Fibroblast of the aortic adventitia (primary cell): ENCODE data around the gene GPATCH4. TPM values are rescaled to one million over a fixed set of nuclear protein-coding genes. Genes with fewer than 3 reads are reported as not detected.
A peak's percentile ranks its signal among the peaks of the same experiment; 100 is the strongest.
"Not testable (repeated sequence)": the region's sequence is repeated elsewhere in the genome, so short reads cannot be mapped to it uniquely, and the experiment has no call there.

Experiments used
- DNase-seq: peaks from one replicate; pipeline ENCODE4 v3.0.0-alpha.2; 2010; ENCODE audit warnings: low read depth
- H3K4me3 ChIP-seq: 2 replicates; pipeline ENCODE4 v1.5.1; 2011; ENCODE audit warnings: low read depth, mild to moderate bottlenecking, control low read depth, low read length, moderate library complexity
- CTCF ChIP-seq: IDR thresholded peaks from 2 replicates; pipeline ENCODE4 v1.5.1; 2011; ENCODE audit warnings: mild to moderate bottlenecking, low read length, control low read depth, inconsistent platforms; ENCODE audit not compliant: insufficient read depth
- total RNA-seq: library from RNA; depleted of rRNA; stranded (reverse); fragments of >200 nt; gene quantifications from 2 replicates; pipeline ENCODE4 v1.2.3, GENCODE V29; 2012; ENCODE audit warnings: low replicate concordance

The GPATCH4 gene
- total RNA-seq, 1 donor = 18.9 TPM

DNA sequence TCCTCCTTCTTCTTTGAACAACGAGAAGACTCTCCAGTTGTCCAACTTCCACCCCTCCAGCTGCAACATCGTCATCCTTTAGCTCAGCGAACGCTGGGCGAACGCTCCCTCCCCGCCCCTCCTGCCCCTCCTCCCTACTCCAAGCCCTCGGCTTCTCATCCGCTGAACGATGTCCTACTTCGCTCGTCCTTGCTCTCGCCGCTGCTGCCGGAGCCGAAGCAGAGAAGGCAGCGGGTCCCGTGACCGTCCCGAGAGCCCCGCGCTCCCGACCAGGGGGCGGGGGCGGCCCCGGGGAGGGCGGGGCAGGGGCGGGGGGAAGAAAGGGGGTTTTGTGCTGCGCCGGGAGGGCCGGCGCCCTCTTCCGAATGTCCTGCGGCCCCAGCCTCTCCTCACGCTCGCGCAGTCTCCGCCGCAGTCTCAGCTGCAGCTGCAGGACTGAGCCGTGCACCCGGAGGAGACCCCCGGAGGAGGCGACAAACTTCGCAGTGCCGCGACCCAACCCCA, 40.5 kb upstream of the GPATCH4 start, which contains the start of gene BCAN:
Gene BCAN (plus strand): TSS at position 357 of the 504 bp plus-strand sequence. CDS start 3,938 bp downstream, outside the sequence.
- no peak for DNase-seq
- peak within 1 kb of the TSS; percentile 22 for H3K4me3 ChIP-seq
- TF ChIP-seq CTCF = no peak

GRCh38 chr1:156640842-156641706, 39.8 kb upstream of the GPATCH4 start:
- no peak for DNase-seq
- no peak for TF ChIP-seq CTCF
- H3K4me3 ChIP-seq = no peak overlapping the region

DNA sequence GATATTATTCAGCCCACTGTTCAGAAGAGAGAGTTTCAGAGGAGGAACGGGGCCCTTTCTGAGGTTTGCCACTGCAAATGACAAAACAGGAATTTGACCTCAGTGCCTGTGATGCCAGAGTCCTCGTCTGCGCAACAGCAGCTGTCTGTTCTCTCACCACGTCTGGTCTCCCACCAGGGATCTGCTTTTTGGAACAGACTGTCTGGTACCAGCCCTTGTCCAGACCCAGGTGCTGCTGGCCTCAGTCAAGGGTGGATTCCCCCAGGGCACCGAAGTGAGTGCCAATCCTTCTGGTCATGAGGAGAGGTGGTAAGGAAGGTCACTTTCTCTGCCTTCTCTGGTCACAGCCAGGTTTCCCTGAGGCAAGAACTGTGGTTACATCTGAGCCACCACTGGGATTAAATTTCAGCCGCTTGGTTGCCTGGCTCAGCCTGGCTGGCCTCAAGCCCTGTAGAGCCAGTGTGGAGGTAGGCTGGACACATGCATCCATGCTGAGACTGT, 38.4 kb upstream of the GPATCH4 start:
- DNase-seq = no peak
- H3K4me3 ChIP-seq = no peak overlapping the region
- no peak for TF ChIP-seq CTCF

GRCh38 chr1:156638189-156638985, 37.1 kb upstream of the GPATCH4 start:
- no peak for DNase-seq
- no peak for TF ChIP-seq CTCF
- no peak overlapping the region for H3K4me3 ChIP-seq

DNA sequence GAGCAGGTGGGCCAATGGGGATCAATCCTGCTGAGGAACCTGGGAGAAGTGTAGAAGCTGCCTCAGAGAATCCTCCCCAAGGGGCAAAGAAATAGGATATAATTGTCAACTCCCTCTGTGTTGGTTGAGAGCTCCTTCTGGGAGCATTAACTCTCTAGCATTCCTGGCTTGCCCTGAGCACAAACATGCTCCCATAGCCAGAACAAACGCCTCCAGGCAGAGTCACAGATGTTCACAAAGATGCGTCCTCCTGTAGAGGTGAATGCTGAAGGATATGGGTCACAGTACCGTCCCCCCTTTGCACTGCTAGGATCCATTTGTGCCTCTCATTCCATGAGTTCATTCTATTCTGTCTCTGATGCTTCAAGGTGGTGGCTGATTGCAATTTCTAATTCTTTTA, 31.1 kb upstream of the GPATCH4 start:
- no peak overlapping the region for H3K4me3 ChIP-seq
- no peak for TF ChIP-seq CTCF
- no peak for DNase-seq

- DNase-seq, H3K4me3 ChIP-seq: not testable (repeated sequence)
These were observed 29.9 kb upstream of the GPATCH4 start for GRCh38 chr1:156631152-156631551.

DNA sequence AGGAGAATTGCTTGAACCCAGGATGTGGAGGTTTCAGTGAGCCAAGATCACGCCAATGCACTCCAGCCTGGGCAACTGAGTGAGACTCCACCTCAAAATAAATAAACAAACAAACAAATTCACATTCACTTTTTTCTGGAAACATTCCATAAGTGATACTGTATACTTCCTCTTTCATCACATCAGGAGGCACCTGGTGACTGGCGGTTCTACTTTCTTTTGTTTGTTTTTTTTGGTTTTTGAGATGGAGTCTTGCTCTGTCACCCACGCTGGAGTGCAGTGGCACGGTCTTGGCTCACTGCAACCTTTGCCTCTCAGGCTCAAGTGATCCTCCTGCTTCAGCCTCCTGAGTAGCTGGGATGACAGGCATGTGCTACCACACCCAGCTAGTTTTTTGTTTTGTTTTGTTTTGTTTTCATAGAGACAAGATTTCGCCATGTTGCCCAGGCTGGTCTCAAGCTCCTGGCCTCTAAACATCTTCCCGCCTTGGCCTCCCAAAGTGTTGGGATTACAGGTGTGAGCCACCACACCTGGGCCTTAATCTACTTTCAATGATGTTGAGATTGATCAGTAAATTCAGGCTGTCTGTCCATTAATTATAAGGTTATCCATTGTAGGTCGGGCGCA, 28.7 kb upstream of the GPATCH4 start:
- no peak for TF ChIP-seq CTCF
- H3K4me3 ChIP-seq = no peak overlapping the region
- no peak for DNase-seq
